ENCODE data around the gene NFATC2.
A peak's percentile ranks its signal among the peaks of the same experiment; 100 is the strongest.

The NFATC2 gene

DNA sequence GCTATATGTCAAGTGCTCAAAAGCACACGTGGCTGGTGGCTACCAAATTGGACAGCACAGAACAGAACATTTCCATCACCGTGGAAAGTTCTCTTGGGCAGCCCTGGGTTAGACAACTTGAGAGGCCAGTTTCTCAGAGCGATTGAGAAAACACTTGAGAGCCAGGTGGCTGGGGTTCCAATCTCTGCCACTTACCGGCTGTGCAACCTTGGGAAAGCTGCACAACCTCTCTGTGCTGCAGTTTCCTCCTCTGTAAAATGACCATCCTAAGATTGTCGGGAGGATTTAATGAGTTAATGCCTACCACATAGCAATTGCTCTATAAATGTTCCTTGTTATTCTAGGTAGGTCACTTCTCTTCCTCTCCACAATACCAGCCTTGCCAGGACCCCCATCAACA is 25.1 kb upstream of the NFATC2 start:
- Histone ChIP-seq H3K4me3 (ENCODE audit: low read depth, low read length) (no peak overlapping the region), H3K27me3 (ENCODE audit: control insufficient read depth, insufficient read depth, low read length) (peaks cover 29% of the 10 kb centered on the region), H3K27ac (ENCODE audit: low read depth, low read length) (no peak overlapping the region), H3K9ac (ENCODE audit: low read length) (no peak overlapping the region), H3K4me1 (ENCODE audit: control insufficient read depth, insufficient read depth, low read length) (peaks cover 8% of the 10 kb centered on the region), H3K36me3 (ENCODE audit: control insufficient read depth, insufficient read depth, low read length) (no peaks in the 10 kb centered on the region), H3K9me3 (ENCODE audit: control insufficient read depth, insufficient read depth, low read depth, low read length) (0 out of 2 replicates have a peak, but pooled peaks cover 4% of the 10 kb centered on the region)

DNA sequence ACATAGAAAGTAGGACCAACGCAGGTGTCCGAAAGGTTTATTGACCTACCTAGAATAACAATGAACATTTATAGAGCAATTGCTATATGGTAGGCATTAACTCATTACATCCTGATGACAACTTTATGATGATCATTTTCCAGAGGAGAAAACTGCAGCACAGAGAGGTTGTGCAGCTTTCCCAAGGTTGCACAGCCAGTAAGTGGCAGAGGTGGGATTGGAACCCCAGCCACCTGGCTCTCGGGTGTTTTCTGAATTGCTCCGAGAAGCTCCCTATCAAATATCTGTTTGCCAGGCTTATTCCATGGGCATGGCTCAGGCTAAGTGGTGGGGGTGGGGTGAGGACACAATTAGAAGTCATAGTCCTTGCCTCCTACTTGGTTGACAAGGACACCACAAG is 24.1 kb upstream of the NFATC2 start:
- 0 out of 2 replicates have a peak, but pooled peaks cover 4% of the 10 kb centered on the region for H3K9me3 ChIP-seq (ENCODE audit: control insufficient read depth, insufficient read depth, low read depth, low read length)
- peaks cover 39% of the 10 kb centered on the region for H3K27me3 ChIP-seq (ENCODE audit: control insufficient read depth, insufficient read depth, low read length)
- H3K4me3 ChIP-seq (ENCODE audit: low read depth, low read length) = no peak overlapping the region
- peaks cover 12% of the 10 kb centered on the region for H3K4me1 ChIP-seq (ENCODE audit: control insufficient read depth, insufficient read depth, low read length)
- no peaks in the 10 kb centered on the region for H3K36me3 ChIP-seq (ENCODE audit: control insufficient read depth, insufficient read depth, low read length)
- H3K9ac ChIP-seq (ENCODE audit: low read length) = no peak overlapping the region
- H3K27ac ChIP-seq (ENCODE audit: low read depth, low read length) = no peak overlapping the region

DNA sequence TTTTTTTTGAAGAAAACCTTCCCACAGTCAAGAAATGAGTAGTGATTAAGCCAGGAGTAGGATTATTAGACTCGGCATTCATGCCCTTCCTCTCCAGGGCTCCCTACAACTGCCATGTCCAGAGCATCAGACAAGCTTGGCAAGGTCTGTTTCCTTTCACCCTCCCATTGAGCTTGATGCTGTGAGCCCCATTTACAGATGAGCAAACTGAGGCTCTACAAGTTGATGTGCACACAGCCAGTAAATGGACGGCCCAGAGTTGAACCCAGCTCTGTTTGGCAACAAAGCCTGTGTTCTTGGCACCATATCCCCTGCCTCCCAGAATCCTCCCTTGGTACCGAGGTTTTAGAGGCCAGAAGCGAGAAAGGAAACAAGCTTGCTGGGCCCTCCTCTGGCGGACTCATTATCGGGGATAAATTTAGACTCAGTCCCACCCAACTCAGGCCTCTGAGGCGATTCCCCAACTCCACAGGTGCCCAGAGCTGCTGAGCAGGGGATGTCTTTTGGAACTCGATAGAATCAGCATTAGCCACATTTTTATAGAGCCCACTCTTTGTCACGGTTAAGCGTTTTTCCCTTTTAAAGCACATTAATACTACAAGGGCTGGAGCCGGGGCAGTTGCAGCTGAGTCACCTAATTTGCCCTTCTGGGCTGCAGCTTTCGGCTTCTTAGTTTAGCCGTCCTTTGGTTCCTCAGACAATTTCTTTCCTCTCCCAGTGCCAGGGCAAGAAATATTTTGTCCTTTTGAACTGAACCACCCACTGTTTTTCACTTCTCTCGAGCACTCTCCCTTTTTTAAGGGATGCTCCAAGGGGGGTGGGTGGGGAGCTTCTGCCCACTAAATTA is 23.0 kb upstream of the NFATC2 start:
- Histone ChIP-seq H3K36me3 (ENCODE audit: control insufficient read depth, insufficient read depth, low read length) (no peaks in the 10 kb centered on the region), H3K27ac (ENCODE audit: low read depth, low read length) (no peak overlapping the region), H3K4me1 (ENCODE audit: control insufficient read depth, insufficient read depth, low read length) (peaks cover 16% of the 10 kb centered on the region), H3K27me3 (ENCODE audit: control insufficient read depth, insufficient read depth, low read length) (peaks cover 50% of the 10 kb centered on the region), H3K4me3 (ENCODE audit: low read depth, low read length) (no peak overlapping the region), H3K9me3 (ENCODE audit: control insufficient read depth, insufficient read depth, low read depth, low read length) (0 out of 2 replicates have a peak, but pooled peaks cover 4% of the 10 kb centered on the region), H3K9ac (ENCODE audit: low read length) (no peak overlapping the region)

DNA sequence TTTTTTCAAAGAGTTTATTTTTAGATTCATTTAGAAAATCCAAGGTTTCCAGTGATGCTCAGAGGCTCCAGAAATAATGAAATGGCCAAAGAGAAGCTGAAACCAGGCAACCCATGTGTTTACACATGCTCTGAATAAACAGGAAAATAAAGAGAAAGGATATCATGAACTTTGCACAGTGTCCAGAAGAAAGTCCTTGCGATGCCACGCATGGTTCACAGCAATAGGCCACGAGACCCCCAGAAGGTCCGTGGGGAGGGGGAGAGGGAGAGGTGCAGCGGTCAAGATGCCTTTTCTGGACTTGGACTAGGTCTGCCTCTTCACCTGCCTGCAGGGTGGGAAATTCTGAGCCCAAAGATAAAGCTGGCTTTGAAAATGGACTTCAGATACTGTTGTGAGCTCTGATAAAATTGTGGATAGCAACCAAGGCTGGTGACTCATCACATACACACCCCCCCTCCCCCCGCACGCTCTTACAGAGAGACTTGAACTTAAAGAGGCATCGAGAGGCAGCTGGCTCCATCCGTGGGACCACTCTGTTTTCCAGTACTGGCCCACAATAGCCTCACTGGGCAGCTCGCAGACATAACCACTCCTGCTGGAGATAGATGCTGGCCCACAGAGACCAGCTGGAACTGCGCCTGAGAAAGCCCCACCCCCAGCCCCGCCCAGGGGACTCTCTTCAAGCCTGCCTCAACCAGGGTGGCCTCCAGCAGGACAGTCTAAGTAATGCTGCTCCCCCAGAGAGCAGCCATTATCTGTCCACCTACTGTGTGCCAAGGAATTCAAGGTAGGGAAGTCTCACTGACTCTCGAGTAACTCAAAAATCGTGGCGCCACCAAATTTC is 21.2 kb upstream of the NFATC2 start:
- H3K9ac ChIP-seq (ENCODE audit: low read length) = no peak overlapping the region
- H3K4me3 ChIP-seq (ENCODE audit: low read depth, low read length) = peak overlapping the region; percentile 65; the same call in 1 of the 2 replicates
- H3K27me3 ChIP-seq (ENCODE audit: control insufficient read depth, insufficient read depth, low read length) = peaks cover 67% of the 10 kb centered on the region
- H3K9me3 ChIP-seq (ENCODE audit: control insufficient read depth, insufficient read depth, low read depth, low read length) = 0 out of 2 replicates have a peak, but pooled peaks cover under 1% of the 10 kb centered on the region
- H3K36me3 ChIP-seq (ENCODE audit: control insufficient read depth, insufficient read depth, low read length) = no peaks in the 10 kb centered on the region
- H3K4me1 ChIP-seq (ENCODE audit: control insufficient read depth, insufficient read depth, low read length) = peaks cover 16% of the 10 kb centered on the region
- H3K27ac ChIP-seq (ENCODE audit: low read depth, low read length) = no peak overlapping the region

DNA sequence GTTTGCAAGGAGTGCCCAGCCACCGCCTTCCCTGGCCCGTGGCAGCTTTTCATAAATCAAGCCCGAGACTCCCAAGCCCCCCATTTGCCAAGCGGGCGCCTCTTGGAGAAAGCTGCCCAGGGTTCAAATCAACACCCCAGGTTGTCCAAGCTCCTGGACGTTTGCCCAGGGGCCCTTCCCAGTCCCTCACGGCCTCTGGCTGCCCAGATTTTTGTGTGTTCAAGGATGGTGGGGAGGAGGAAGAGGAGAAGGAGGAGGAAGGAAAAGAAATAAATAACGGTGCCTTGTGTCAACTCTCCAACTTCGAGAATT is 20.6 kb upstream of the NFATC2 start:
- H3K4me3 ChIP-seq (ENCODE audit: low read depth, low read length) = peak overlapping the region; percentile 65
- no peaks in the 10 kb centered on the region for H3K9me3 ChIP-seq (ENCODE audit: control insufficient read depth, insufficient read depth, low read depth, low read length)
- H3K4me1 ChIP-seq (ENCODE audit: control insufficient read depth, insufficient read depth, low read length) = peaks cover 16% of the 10 kb centered on the region
- H3K27me3 ChIP-seq (ENCODE audit: control insufficient read depth, insufficient read depth, low read length) = peaks cover 67% of the 10 kb centered on the region
- no peak overlapping the region for H3K27ac ChIP-seq (ENCODE audit: low read depth, low read length)
- H3K9ac ChIP-seq (ENCODE audit: low read length) = peak overlapping the region; percentile 36
- H3K36me3 ChIP-seq (ENCODE audit: control insufficient read depth, insufficient read depth, low read length) = no peaks in the 10 kb centered on the region

DNA sequence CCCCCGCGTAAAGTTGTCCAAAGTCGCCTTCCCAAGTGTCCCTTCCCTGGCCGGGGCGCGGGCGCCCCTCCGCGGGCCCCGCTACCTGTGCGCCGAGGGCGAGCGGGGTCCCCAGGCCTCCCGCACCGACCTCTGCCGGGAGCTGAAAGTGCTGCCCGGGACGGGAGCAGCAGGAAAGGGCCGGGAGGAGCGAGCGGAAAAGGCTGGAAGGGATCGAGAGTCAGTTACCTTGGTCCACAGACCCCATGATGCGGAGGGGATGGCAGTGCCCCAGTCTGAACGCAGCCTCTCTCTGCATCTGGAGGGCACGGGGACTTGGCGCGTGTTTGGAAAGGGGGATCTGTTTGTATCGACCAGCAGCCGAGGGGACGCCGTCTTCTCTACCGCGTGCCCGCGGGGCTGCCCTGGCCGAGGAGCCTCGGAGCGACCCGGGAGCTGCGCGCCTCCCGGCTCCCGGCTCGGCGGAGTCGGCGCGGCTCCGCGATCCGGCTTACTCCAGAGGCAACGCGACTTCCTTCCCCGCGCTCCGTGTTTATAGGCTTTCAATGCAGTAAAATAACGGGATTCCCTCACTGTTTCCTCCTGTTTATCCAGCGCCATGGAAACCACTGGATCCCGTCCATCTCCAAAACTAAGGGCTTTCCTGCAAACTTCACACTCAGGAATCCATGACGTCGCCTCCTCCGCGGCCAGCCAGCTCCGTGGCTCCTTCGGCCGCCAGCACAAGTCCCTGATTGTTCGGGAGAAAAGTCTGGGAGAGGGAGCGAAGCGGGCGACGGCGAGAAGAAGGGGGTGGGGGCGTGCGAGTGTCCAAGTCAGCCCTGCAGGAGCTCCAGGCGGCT is 20.0 kb upstream of the NFATC2 start:
- H3K36me3 ChIP-seq (ENCODE audit: control insufficient read depth, insufficient read depth, low read length) = no peaks in the 10 kb centered on the region
- H3K9me3 ChIP-seq (ENCODE audit: control insufficient read depth, insufficient read depth, low read depth, low read length) = no peaks in the 10 kb centered on the region
- H3K27ac ChIP-seq (ENCODE audit: low read depth, low read length) = no peak overlapping the region
- H3K4me3 ChIP-seq (ENCODE audit: low read depth, low read length) = peak overlapping the region; percentile 65
- H3K27me3 ChIP-seq (ENCODE audit: control insufficient read depth, insufficient read depth, low read length) = peaks cover 67% of the 10 kb centered on the region
- H3K9ac ChIP-seq (ENCODE audit: low read length) = peak overlapping the region; percentile 47
- peaks cover 16% of the 10 kb centered on the region for H3K4me1 ChIP-seq (ENCODE audit: control insufficient read depth, insufficient read depth, low read length)

DNA sequence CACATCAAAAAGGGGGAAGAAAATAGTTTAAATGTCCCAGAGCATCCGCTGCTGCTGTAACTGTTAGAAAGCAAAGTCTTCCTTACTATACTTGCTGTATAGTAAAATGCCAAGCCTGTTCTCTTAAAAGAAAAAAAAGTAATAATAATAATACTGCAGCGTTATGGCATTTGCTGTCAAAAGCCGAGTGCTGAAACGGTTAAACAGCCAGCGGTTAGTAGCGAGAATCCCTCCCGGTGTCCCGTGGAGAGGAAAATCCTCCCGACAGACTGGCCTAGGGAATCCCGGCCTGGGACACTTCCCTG is 19.5 kb upstream of the NFATC2 start:
- Histone ChIP-seq H3K4me3 (ENCODE audit: low read depth, low read length) (peak overlapping the region; percentile 65), H3K27ac (ENCODE audit: low read depth, low read length) (no peak overlapping the region), H3K27me3 (ENCODE audit: control insufficient read depth, insufficient read depth, low read length) (peaks cover 67% of the 10 kb centered on the region), H3K9ac (ENCODE audit: low read length) (peak overlapping the region; percentile 47), H3K4me1 (ENCODE audit: control insufficient read depth, insufficient read depth, low read length) (peaks cover 16% of the 10 kb centered on the region), H3K36me3 (ENCODE audit: control insufficient read depth, insufficient read depth, low read length) (no peaks in the 10 kb centered on the region), H3K9me3 (ENCODE audit: control insufficient read depth, insufficient read depth, low read depth, low read length) (no peaks in the 10 kb centered on the region)

DNA sequence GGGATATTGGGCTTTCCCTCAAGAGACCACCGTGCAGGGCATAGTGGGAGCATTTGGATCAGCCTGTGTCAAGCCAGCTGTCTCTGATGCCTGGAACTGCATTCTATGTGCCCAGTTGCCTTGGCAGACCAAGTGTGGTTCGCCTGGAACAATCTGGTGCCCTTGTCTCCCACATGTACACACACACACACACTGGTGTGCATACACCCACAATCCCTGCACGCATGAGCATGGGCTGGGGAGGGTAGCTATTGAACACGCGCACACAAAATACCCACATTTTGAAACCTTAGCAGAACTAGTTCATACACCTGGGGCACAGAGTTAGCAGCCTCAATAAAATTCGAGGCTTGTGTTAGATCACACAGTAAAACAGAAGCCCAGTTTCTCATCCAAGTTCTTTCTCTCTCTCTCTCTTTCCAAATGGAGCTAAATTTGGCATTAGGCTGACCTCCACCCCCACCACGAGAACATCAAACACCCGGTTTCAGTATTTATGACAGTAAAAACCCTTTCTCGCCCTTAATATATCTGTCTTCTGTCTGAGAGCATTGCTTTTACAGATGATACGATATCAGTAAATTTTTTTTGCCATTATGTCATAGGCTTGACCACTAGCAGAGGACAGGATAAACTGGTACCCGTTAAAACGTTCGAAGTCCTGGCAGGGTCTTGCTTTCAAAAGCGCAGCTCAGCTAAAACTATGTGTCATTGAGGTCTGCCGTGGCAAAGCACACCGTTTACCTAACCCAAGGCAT is 18.2 kb upstream of the NFATC2 start:
- H3K36me3 ChIP-seq (ENCODE audit: control insufficient read depth, insufficient read depth, low read length) = no peaks in the 10 kb centered on the region
- H3K9me3 ChIP-seq (ENCODE audit: control insufficient read depth, insufficient read depth, low read depth, low read length) = no peaks in the 10 kb centered on the region
- no peak overlapping the region for H3K4me3 ChIP-seq (ENCODE audit: low read depth, low read length)
- H3K4me1 ChIP-seq (ENCODE audit: control insufficient read depth, insufficient read depth, low read length) = peaks cover 16% of the 10 kb centered on the region
- no peak overlapping the region for H3K9ac ChIP-seq (ENCODE audit: low read length)
- H3K27me3 ChIP-seq (ENCODE audit: control insufficient read depth, insufficient read depth, low read length) = peaks cover 62% of the 10 kb centered on the region
- H3K27ac ChIP-seq (ENCODE audit: low read depth, low read length) = no peak overlapping the region

DNA sequence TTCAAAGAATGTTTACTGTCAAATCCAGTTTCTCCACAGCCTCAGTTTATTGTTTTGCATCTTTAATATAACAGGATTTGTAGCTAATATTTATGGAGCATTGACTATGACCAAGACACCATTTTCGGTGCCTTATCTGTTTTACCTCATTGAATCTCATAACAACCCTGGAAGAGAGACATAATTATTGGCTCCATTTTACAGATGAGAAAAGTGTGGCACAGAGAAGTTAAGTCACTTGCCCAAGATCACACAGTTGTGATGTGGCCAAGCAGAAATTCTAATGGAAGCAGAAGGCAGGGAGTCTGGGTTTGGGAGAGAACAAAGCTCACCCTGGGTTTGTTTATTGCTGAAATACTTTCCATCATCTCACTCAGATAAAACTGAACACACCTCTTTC is 17.5 kb upstream of the NFATC2 start:
- H3K9me3 ChIP-seq (ENCODE audit: control insufficient read depth, insufficient read depth, low read depth, low read length) = no peaks in the 10 kb centered on the region
- H3K36me3 ChIP-seq (ENCODE audit: control insufficient read depth, insufficient read depth, low read length) = no peaks in the 10 kb centered on the region
- H3K9ac ChIP-seq (ENCODE audit: low read length) = no peak overlapping the region
- no peak overlapping the region for H3K4me3 ChIP-seq (ENCODE audit: low read depth, low read length)
- peaks cover 59% of the 10 kb centered on the region for H3K27me3 ChIP-seq (ENCODE audit: control insufficient read depth, insufficient read depth, low read length)
- peaks cover 16% of the 10 kb centered on the region for H3K4me1 ChIP-seq (ENCODE audit: control insufficient read depth, insufficient read depth, low read length)
- H3K27ac ChIP-seq (ENCODE audit: low read depth, low read length) = no peak overlapping the region

DNA sequence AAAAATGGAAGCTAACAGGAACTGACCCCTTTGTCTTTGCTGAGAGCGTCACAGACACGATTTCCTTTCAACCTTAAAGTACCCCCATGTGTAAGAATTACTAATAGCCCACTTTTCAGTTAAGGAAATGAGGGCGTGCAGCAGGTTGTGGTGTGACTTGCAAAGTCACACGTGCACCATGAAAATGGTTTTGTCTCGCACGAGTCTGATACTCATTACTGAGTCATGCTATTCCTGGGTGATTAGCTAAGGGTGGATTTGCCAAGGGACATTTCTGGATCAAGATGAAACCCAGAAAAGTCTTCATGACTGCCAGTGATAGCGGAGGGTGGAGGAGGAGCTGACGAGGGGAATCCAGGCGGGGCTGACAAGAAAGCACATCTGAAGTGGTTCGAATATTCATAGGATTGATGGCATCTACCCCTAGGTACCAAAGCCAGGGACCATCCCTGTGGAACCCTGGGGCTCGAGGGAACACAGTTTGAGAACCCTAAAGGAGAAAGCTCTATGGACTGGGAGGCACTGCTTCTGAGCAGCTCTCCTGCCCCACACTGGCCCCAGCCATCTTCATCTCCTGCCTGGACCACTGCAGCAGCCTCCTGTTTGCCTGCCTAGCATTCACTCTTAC is 12.1 kb upstream of the NFATC2 start:
- no peak overlapping the region for H3K9ac ChIP-seq (ENCODE audit: low read length)
- no peaks in the 10 kb centered on the region for H3K4me1 ChIP-seq (ENCODE audit: control insufficient read depth, insufficient read depth, low read length)
- no peak overlapping the region for H3K4me3 ChIP-seq (ENCODE audit: low read depth, low read length)
- no peaks in the 10 kb centered on the region for H3K36me3 ChIP-seq (ENCODE audit: control insufficient read depth, insufficient read depth, low read length)
- no peaks in the 10 kb centered on the region for H3K9me3 ChIP-seq (ENCODE audit: control insufficient read depth, insufficient read depth, low read depth, low read length)
- H3K27ac ChIP-seq (ENCODE audit: low read depth, low read length) = no peak overlapping the region
- peaks cover 8% of the 10 kb centered on the region for H3K27me3 ChIP-seq (ENCODE audit: control insufficient read depth, insufficient read depth, low read length)
